K562 (cell line): ENCODE results near the gene CENPB. TPM values are rescaled to one million over a fixed set of nuclear protein-coding genes. Genes with fewer than 3 reads are reported as not detected.

Experiments
- ARID4B ChIP-seq: sonication (generic); formaldehyde crosslinking; IDR thresholded peaks from 2 replicates; pipeline ENCODE4 v1.8.0; 2022; ENCODE audit warnings: mild to moderate bottlenecking, missing genetic modification reagents
- BRD9 ChIP-seq: fragments of 450-650 bp; IDR thresholded peaks from 2 replicates; pipeline ENCODE4 v1.6.1; 2018; ENCODE audit warnings: low read depth; ENCODE audit not compliant: partially characterized antibody
- CREM ChIP-seq: IDR thresholded peaks from 2 replicates; pipeline ENCODE4 v1.6.1; 2014; ENCODE audit warnings: antibody characterized with exemption, low read depth
- CTCF ChIP-seq, 3 experiments: IDR thresholded peaks in 2 of 3; conservative IDR thresholded peaks in 1 of 3; 2 replicates each; pipeline ENCODE4 v1.5.1; 2011 to 2012; ENCODE audit warnings: low read length in 3 of 3, mild to moderate bottlenecking in 3 of 3, control low read depth in 2 of 3, improper control_type of control experiment in 1 of 3, inconsistent platforms in 1 of 3, low read depth in 1 of 3, mixed read lengths in 1 of 3, moderate library complexity in 1 of 3; ENCODE audit not compliant: insufficient read depth in 2 of 3
- EGR1 ChIP-seq: fragments of 450-650 bp; conservative IDR thresholded peaks from 2 replicates; pipeline ENCODE4 v1.6.1; 2017; ENCODE audit warnings: mild to moderate bottlenecking
- FOXA3 ChIP-seq, 2 experiments: fragments of 450-650 bp in 1 of 2; sonication (generic) in 1 of 2; formaldehyde crosslinking; IDR thresholded peaks in 1 of 2; conservative IDR thresholded peaks in 1 of 2; 2 replicates each; pipeline versions ENCODE4 v1.4.0 to v1.8.0; 2020 to 2022; ENCODE audit warnings: mild to moderate bottlenecking in 2 of 2, missing genetic modification reagents in 1 of 2
- JUND ChIP-seq, 2 experiments: IDR thresholded peaks; 2 replicates in 1 of 2; 3 replicates in 1 of 2; pipeline ENCODE4 v1.6.1; 2011; ENCODE audit warnings: borderline replicate concordance in 2 of 2, low read depth in 2 of 2, low read length in 2 of 2, improper control_type of control experiment in 1 of 2, missing biosample characterization in 1 of 2, missing genetic modification characterization in 1 of 2, missing genetic modification reagents in 1 of 2
- MAX ChIP-seq: sonication (generic); formaldehyde crosslinking; IDR thresholded peaks from 2 replicates; pipeline ENCODE4 v1.9.0; 2022; ENCODE audit warnings: mild to moderate bottlenecking, missing genetic modification reagents
- MYC ChIP-seq, 2 experiments: fragments of 250-450 bp in 1 of 2; sonication (Bioruptor Pico) in 1 of 2; IDR thresholded peaks; 2 replicates each; pipeline versions ENCODE4 v1.5.1 to v1.6.1; 2012 to 2021; ENCODE audit warnings: low read depth in 2 of 2, borderline replicate concordance in 1 of 2, improper control_type of control experiment in 1 of 2, low read length in 1 of 2, mild to moderate bottlenecking in 1 of 2, moderate library complexity in 1 of 2
- NRF1 ChIP-seq, 2 experiments: fragments of 450-650 bp; IDR thresholded peaks in 1 of 2; conservative IDR thresholded peaks in 1 of 2; 2 replicates each; pipeline ENCODE4 v1.6.1; 2014; ENCODE audit warnings: mild to moderate bottlenecking in 2 of 2
- RBFOX2 ChIP-seq: fragments of 200-400 bp; formaldehyde crosslinking; IDR thresholded peaks from 2 replicates; pipeline ENCODE4 v1.6.1; 2017; ENCODE audit warnings: low read depth, mild to moderate bottlenecking, low read length, moderate library complexity
- SIN3B ChIP-seq: fragments of 450-650 bp; IDR thresholded peaks from 2 replicates; pipeline ENCODE4 v1.6.1; 2017; ENCODE audit warnings: low read depth, mild to moderate bottlenecking, moderate library complexity
- SMARCE1 ChIP-seq: fragments of 450-650 bp; IDR thresholded peaks from 2 replicates; pipeline ENCODE4 v1.7.1; 2016; ENCODE audit warnings: mild to moderate bottlenecking
- TBP ChIP-seq: optimal IDR thresholded peaks from 2 replicates; pipeline ENCODE3; 2011; ENCODE audit warnings: low read depth, low read length, improper control_type of control experiment
- TOE1 ChIP-seq, 2 experiments: fragments of 450-650 bp in 1 of 2; sonication (generic) in 1 of 2; formaldehyde crosslinking in 1 of 2; IDR thresholded peaks; 2 replicates each; pipeline versions ENCODE4 v1.7.1 to v1.8.0; 2016 to 2022; ENCODE audit warnings: borderline replicate concordance in 2 of 2, mild to moderate bottlenecking in 2 of 2, antibody characterized with exemption in 1 of 2, inconsistent platforms in 1 of 2, low read depth in 1 of 2, missing genetic modification reagents in 1 of 2, moderate library complexity in 1 of 2
- USF2 ChIP-seq: sonication (generic); formaldehyde crosslinking; IDR thresholded peaks from 2 replicates; pipeline ENCODE4 v1.5.0; 2020; ENCODE audit warnings: missing genetic modification reagents
- polyA plus RNA-seq, 8 experiments: library from polyadenylated mRNA; depleted of rRNA in 4 of 8; stranded (reverse) in 5 of 8; unstranded in 3 of 8; fragments of >200 nt; fragmentation: Nextera tagmentation in 2 of 8; fragmentation: Illumina TruSeq in 1 of 8; extraction: Ambion mirVana in 2 of 8; extraction: Trizol in 1 of 8; gene quantifications; 2 replicates each; pipeline versions ENCODE4 v1.2.1 to v1.2.3, GENCODE V29; 2011 to 2014; ENCODE audit warnings: inconsistent platforms in 1 of 8, missing spikeins in 1 of 8
- total RNA-seq, 7 experiments: library from RNA; depleted of rRNA in 6 of 7; stranded (reverse); fragments of >200 nt in 6 of 7; fragmentation: Illumina TruSeq in 2 of 7; extraction: Trizol in 2 of 7; gene quantifications; 2 replicates each; pipeline versions ENCODE4 v1.2.1 to v1.2.3, GENCODE V29; 2011 to 2021; ENCODE audit warnings: low replicate concordance in 1 of 7

Gene CENPB
- total and polyA plus RNA-seq, 9 of the 15 experiments (the other 6 are each of a cell fraction or from before 2014, with no cell fraction given): 0.17 to 70.8 (median 24.9) TPM

GRCh38 chr20:3744806-3745685 lies 41.5 kb downstream of the CENPB start (continued):
- TF ChIP-seq CTCF (IDR thresholded peaks at IDR 0.05 in 2 of 3, conservative IDR thresholded peaks at IDR 0.05 in 1 of 3; ENCODE audit: insufficient read depth in 2 of 3, low read depth in 1 of 3, low read length in 3 of 3) (peak in 2 of 3 experiments; percentile 7 to 28; a peak in 2 of 6 replicates), NRF1 (conservative IDR thresholded peaks at IDR 0.05 in 1 of 2, IDR thresholded peaks at IDR 0.05 in 1 of 2) (peak in 1 of 2 experiments; percentile 34; a peak in 2 of 4 replicates), SIN3B (no peak), ARID4B (CRISPR knock-in tag) (peak; percentile 42; the same call in 1 of the 2 replicates), EGR1 (0 out of 2 replicates have a peak, but pooled peaks have one; percentile 21), MAX (CRISPR knock-in tag) (peak; percentile 11; the same call in 1 of the 2 replicates), USF2 (CRISPR knock-in tag) (0 out of 2 replicates have a peak, but pooled peaks have one; percentile 17), BRD9 (no peak), CREM (peak; percentile 40; the same call in 1 of the 2 replicates), MYC (IDR thresholded peaks at IDR 0.05; ENCODE audit: low read depth, low read length) (peak; percentile 60; the same call in 1 of the 2 replicates), MYC (CRISPR knock-in tag; IDR thresholded peaks at IDR 0.05; ENCODE audit: borderline replicate concordance, low read depth) (no peak), JUND (IDR thresholded peaks at IDR 0.05; ENCODE audit: borderline replicate concordance, low read depth, low read length) (peak; percentile 76), JUND (tag; IDR thresholded peaks at IDR 0.05; ENCODE audit: borderline replicate concordance, low read depth, low read length) (peak; percentile 67; the same call in 2 of the 3 replicates), RBFOX2 (peak; percentile 70), SMARCE1 (0 out of 2 replicates have a peak, but pooled peaks have one; percentile 21), TBP (peak; percentile 41), TOE1 (IDR thresholded peaks at IDR 0.05; ENCODE audit: borderline replicate concordance) (no peak), TOE1 (CRISPR knock-in tag; IDR thresholded peaks at IDR 0.05; ENCODE audit: borderline replicate concordance, low read depth) (no peak), FOXA3 (CRISPR knock-in tag; conservative IDR thresholded peaks at IDR 0.05 in 1 of 2, IDR thresholded peaks at IDR 0.05 in 1 of 2) (0 out of 4 replicates have a peak, but pooled peaks of 1 of the 2 experiments have one; percentile 44)
